Type B pancreatic cell (in vitro differentiated cells): Measurements from ENCODE around the gene SMIM5. TPM values are rescaled to one million over a fixed set of nuclear protein-coding genes. Genes with fewer than 3 reads are reported as not detected.
A peak's percentile ranks its signal among the peaks of the same experiment; 100 is the strongest.

Experiments used
- DNase-seq: peaks from one replicate; pipeline ENCODE4 v3.0.0; 2021; ENCODE audit warnings: mixed read lengths; ENCODE audit not compliant: unreplicated experiment; ENCODE audit errors: extremely low spot score
- H3K27ac Mint-ChIP-seq: 2 replicates; pipeline ENCODE4 v1.8.0; 2021; ENCODE audit warnings: mild to moderate bottlenecking, mixed read lengths
- H3K27me3 Mint-ChIP-seq: 2 replicates; pipeline ENCODE4 v1.8.0; 2021; ENCODE audit warnings: mixed read lengths
- H3K36me3 Mint-ChIP-seq: 2 replicates; pipeline ENCODE4 v1.8.0; 2021; ENCODE audit warnings: mixed read lengths
- H3K4me1 Mint-ChIP-seq: one replicate; pipeline ENCODE4 v1.8.0; 2021; ENCODE audit warnings: mixed read lengths; ENCODE audit not compliant: unreplicated experiment
- H3K4me3 Mint-ChIP-seq: 2 replicates; pipeline ENCODE4 v1.8.0; 2021; ENCODE audit warnings: mild to moderate bottlenecking, mixed read lengths
- H3K9me3 Mint-ChIP-seq: 2 replicates; pipeline ENCODE4 v1.8.0; 2021; ENCODE audit warnings: mixed read lengths
- CTCF ChIP-seq: fragments of 200-600 bp; sonication (generic); conservative IDR thresholded peaks from 2 replicates; pipeline ENCODE4 v1.5.0; 2021; ENCODE audit warnings: antibody characterized with exemption, mild to moderate bottlenecking
- total RNA-seq: library from RNA; stranded (reverse); gene quantifications from 2 replicates; pipeline ENCODE4 v1.2.1, GENCODE V29; 2021; ENCODE audit warnings: low replicate concordance

The SMIM5 gene
- total RNA-seq, 1 donor from 2014 or later, result 9.3 TPM

GRCh38 chr17:75589919-75590303 lies 43.3 kb upstream of the SMIM5 start:
- Mint-ChIP-seq H3K4me3 (no peak overlapping the region), H3K36me3 (no peaks in the 10 kb centered on the region), H3K27ac (no peak overlapping the region), H3K27me3 (peaks cover 26% of the 10 kb centered on the region), H3K4me1 (no peaks in the 10 kb centered on the region), H3K9me3 (no peaks in the 10 kb centered on the region)
- no peak for TF ChIP-seq CTCF
- no peak for DNase-seq

GRCh38 chr17:75590314-75590761 lies 42.9 kb upstream of the SMIM5 start:
- Mint-ChIP-seq H3K9me3 (no peaks in the 10 kb centered on the region), H3K27me3 (peaks cover 24% of the 10 kb centered on the region), H3K4me3 (peak overlapping the region; percentile 64), H3K27ac (no peak overlapping the region), H3K4me1 (no peaks in the 10 kb centered on the region), H3K36me3 (no peaks in the 10 kb centered on the region)
- no peak for TF ChIP-seq CTCF
- no peak for DNase-seq

GRCh38 chr17:75590849-75591721 lies 42.1 kb upstream of the SMIM5 start:
- H3K27ac Mint-ChIP-seq, result peak overlapping the region; percentile 36
- no peak for TF ChIP-seq CTCF
- H3K4me3 Mint-ChIP-seq, result peak overlapping the region; percentile 64
- H3K36me3 Mint-ChIP-seq, result no peaks in the 10 kb centered on the region
- peaks cover 17% of the 10 kb centered on the region for H3K27me3 Mint-ChIP-seq
- H3K9me3 Mint-ChIP-seq, result no peaks in the 10 kb centered on the region
- no peaks in the 10 kb centered on the region for H3K4me1 Mint-ChIP-seq
- DNase-seq, result no peak

GRCh38 chr17:75591722-75592302 lies 41.4 kb upstream of the SMIM5 start:
- no peaks in the 10 kb centered on the region for H3K36me3 Mint-ChIP-seq

More at GRCh38 chr17:75591722-75592302, 41.4 kb upstream of the SMIM5 start:
- Mint-ChIP-seq H3K4me3 (no peak overlapping the region), H3K27ac (no peak overlapping the region), H3K9me3 (no peaks in the 10 kb centered on the region), H3K4me1 (no peaks in the 10 kb centered on the region), H3K27me3 (peaks cover 10% of the 10 kb centered on the region)
- DNase-seq, result no peak
- TF ChIP-seq CTCF, result no peak
